WTC11 (cell line): ENCODE data around the gene SGPL1. TPM values are rescaled to one million over a fixed set of nuclear protein-coding genes. Genes with fewer than 3 reads are reported as not detected.

Source experiments
- ATAC-seq: fragments of 200-7000 bp; cut with Tn5 transposase; 2 replicates; pipeline ENCODE4 v1.10.0; 2021; ENCODE audit warnings: mild to moderate bottlenecking, moderate library complexity
- CTCF ChIA-PET: fragments of 300-600 bp; sonication (Branson Sonifier 250); formaldehyde crosslinking; loops from one replicate; lab custom pipeline; 2021; ENCODE audit warnings: antibody characterized with exemption; lab: Charles Lee
- POLR2A ChIA-PET: fragments of 350-600 bp; sonication (Branson Sonifier 250); formaldehyde crosslinking; loops from one replicate; lab custom pipeline; 2021; ENCODE audit warnings: antibody characterized with exemption; lab: Charles Lee
- DNase-seq: peaks from one replicate; pipeline ENCODE4 v3.0.0; 2021; ENCODE audit warnings: low spot score
- H3K27ac Mint-ChIP-seq: 2 replicates; pipeline ENCODE4 v1.8.0; 2021; ENCODE audit warnings: mixed read lengths
- H3K27me3 Mint-ChIP-seq: 2 replicates; pipeline ENCODE4 v1.8.0; 2021; ENCODE audit warnings: low read depth, mild to moderate bottlenecking, moderate library complexity, mixed read lengths
- H3K36me3 Mint-ChIP-seq: 2 replicates; pipeline ENCODE4 v1.8.0; 2021; ENCODE audit warnings: mixed read lengths
- H3K4me1 Mint-ChIP-seq: 2 replicates; pipeline ENCODE4 v1.8.0; 2022; ENCODE audit warnings: mixed read lengths
- H3K4me3 Mint-ChIP-seq: 2 replicates; pipeline ENCODE4 v1.8.0; 2021; ENCODE audit warnings: mild to moderate bottlenecking, moderate library complexity, mixed read lengths
- H3K9me3 Mint-ChIP-seq: 2 replicates; pipeline ENCODE4 v1.8.0; 2021; ENCODE audit warnings: mixed read lengths
- ATF6 ChIP-seq: sonication (generic); formaldehyde crosslinking; IDR thresholded peaks from 2 replicates; pipeline ENCODE4 v1.8.1; 2023; ENCODE audit warnings: mild to moderate bottlenecking, missing genetic modification reagents
- CREM ChIP-seq: sonication (generic); formaldehyde crosslinking; IDR thresholded peaks from 2 replicates; pipeline ENCODE4 v1.8.1; 2022; ENCODE audit warnings: mild to moderate bottlenecking, missing genetic modification reagents, moderate library complexity
- ELF4 ChIP-seq: sonication (generic); formaldehyde crosslinking; IDR thresholded peaks from 2 replicates; pipeline ENCODE4 v1.8.1; 2022; ENCODE audit warnings: low read depth, mild to moderate bottlenecking, moderate library complexity, missing genetic modification reagents
- ERG ChIP-seq: fragments of 250-450 bp; sonication (Bioruptor Pico); IDR thresholded peaks from 2 replicates; pipeline ENCODE4 v1.8.0; 2021; ENCODE audit warnings: mild to moderate bottlenecking
- ESRRA ChIP-seq: sonication (generic); formaldehyde crosslinking; IDR thresholded peaks from 2 replicates; pipeline ENCODE4 v1.8.1; 2022; ENCODE audit warnings: mild to moderate bottlenecking, missing genetic modification reagents, borderline replicate concordance
- ETV6 ChIP-seq: sonication (generic); formaldehyde crosslinking; IDR thresholded peaks from 2 replicates; pipeline ENCODE4 v1.8.1; 2022; ENCODE audit warnings: mild to moderate bottlenecking, missing genetic modification reagents
- GABPB1 ChIP-seq: sonication (generic); formaldehyde crosslinking; IDR thresholded peaks from 2 replicates; pipeline ENCODE4 v1.8.1; 2023; ENCODE audit warnings: mild to moderate bottlenecking, missing genetic modification reagents
- GRHL2 ChIP-seq: fragments of 250-450 bp; sonication (Bioruptor Pico); IDR thresholded peaks from 2 replicates; pipeline ENCODE4 v1.8.0; 2022; ENCODE audit warnings: mild to moderate bottlenecking, moderate library complexity; ENCODE audit not compliant: insufficient replicate concordance, severe bottlenecking
- JAZF1 ChIP-seq: fragments of 250-450 bp; sonication (Bioruptor Pico); IDR thresholded peaks from 2 replicates; pipeline ENCODE4 v1.9.0; 2021; ENCODE audit warnings: moderate library complexity, mild to moderate bottlenecking, inconsistent platforms
- KAT7 ChIP-seq: sonication (generic); formaldehyde crosslinking; IDR thresholded peaks from 2 replicates; pipeline ENCODE4 v1.8.1; 2023; ENCODE audit warnings: missing genetic modification reagents, mild to moderate bottlenecking, borderline replicate concordance
- MXD4 ChIP-seq: fragments of 250-450 bp; sonication (Bioruptor Pico); IDR thresholded peaks from 2 replicates; pipeline ENCODE4 v1.8.0; 2021; ENCODE audit warnings: mild to moderate bottlenecking, moderate library complexity, borderline replicate concordance
- NFE2L1 ChIP-seq: sonication (generic); formaldehyde crosslinking; IDR thresholded peaks from 2 replicates; pipeline ENCODE4 v1.8.1; 2023; ENCODE audit warnings: missing genetic modification reagents
- NR1H2 ChIP-seq: sonication (generic); formaldehyde crosslinking; IDR thresholded peaks from 2 replicates; pipeline ENCODE4 v1.9.0; 2021; ENCODE audit warnings: mild to moderate bottlenecking, moderate library complexity, missing genetic modification reagents
- NR2C2 ChIP-seq: sonication (generic); formaldehyde crosslinking; IDR thresholded peaks from 2 replicates; pipeline ENCODE4 v1.8.0; 2022; ENCODE audit warnings: mild to moderate bottlenecking, missing genetic modification reagents
- PREB ChIP-seq: sonication (generic); formaldehyde crosslinking; IDR thresholded peaks from 2 replicates; pipeline ENCODE4 v1.8.1; 2022; ENCODE audit warnings: mild to moderate bottlenecking, missing genetic modification reagents, moderate library complexity, borderline replicate concordance
- RELA ChIP-seq: sonication (generic); formaldehyde crosslinking; IDR thresholded peaks from 2 replicates; pipeline ENCODE4 v1.8.1; 2022; ENCODE audit warnings: missing genetic modification reagents, mild to moderate bottlenecking, borderline replicate concordance
- ZBTB21 ChIP-seq: sonication (generic); formaldehyde crosslinking; IDR thresholded peaks from 2 replicates; pipeline ENCODE4 v1.8.1; 2023; ENCODE audit warnings: mild to moderate bottlenecking, missing genetic modification reagents, borderline replicate concordance
- ZNF138 ChIP-seq: sonication (generic); formaldehyde crosslinking; conservative IDR thresholded peaks from 2 replicates; pipeline ENCODE4 v1.8.1; 2022; ENCODE audit warnings: mild to moderate bottlenecking, moderate library complexity, missing genetic modification reagents
- ZNF219 ChIP-seq: sonication (generic); formaldehyde crosslinking; IDR thresholded peaks from 2 replicates; pipeline ENCODE4 v1.8.0; 2023; ENCODE audit warnings: missing genetic modification reagents, mild to moderate bottlenecking, borderline replicate concordance
- ZNF317 ChIP-seq: sonication (generic); formaldehyde crosslinking; IDR thresholded peaks from 2 replicates; pipeline ENCODE4 v1.8.1; 2023; ENCODE audit warnings: low read depth, mild to moderate bottlenecking, moderate library complexity, missing genetic modification reagents, borderline replicate concordance
- ZNF396 ChIP-seq: fragments of 250-450 bp; sonication (Bioruptor Pico); IDR thresholded peaks from 2 replicates; pipeline ENCODE4 v1.8.0; 2021; ENCODE audit warnings: mild to moderate bottlenecking, moderate library complexity, borderline replicate concordance
- total RNA-seq: library from RNA; stranded (reverse); gene quantifications from 3 replicates; pipeline ENCODE4 v1.2.3, GENCODE V29; 2021
- TF ChIP-seq, protein P1 (sequence below): sonication (generic); formaldehyde crosslinking; IDR thresholded peaks from 2 replicates; pipeline ENCODE4 v1.8.0; 2022; ENCODE audit warnings: mild to moderate bottlenecking, missing genetic modification reagents
- TF ChIP-seq, protein P2 (sequence below): fragments of 250-450 bp; sonication (Bioruptor Pico); IDR thresholded peaks from 2 replicates; pipeline ENCODE4 v1.9.0; 2021; ENCODE audit warnings: moderate library complexity, mild to moderate bottlenecking, inconsistent platforms, borderline replicate concordance
- TF ChIP-seq, protein P3 (sequence below): sonication (generic); formaldehyde crosslinking; IDR thresholded peaks from 2 replicates; pipeline ENCODE4 v1.8.0; 2023; ENCODE audit warnings: mild to moderate bottlenecking, missing genetic modification reagents
- TF ChIP-seq, protein P4 (sequence below): sonication (generic); formaldehyde crosslinking; IDR thresholded peaks from 2 replicates; pipeline ENCODE4 v1.8.0; 2022; ENCODE audit warnings: mild to moderate bottlenecking, missing genetic modification reagents
- TF ChIP-seq, protein P5 (sequence below): fragments of 200-600 bp; IDR thresholded peaks from 2 replicates; pipeline ENCODE4 v1.8.0; 2022; ENCODE audit warnings: antibody characterized with exemption

SGPL1 gene
- total RNA-seq, 1 experiment from 2014 or later: 44.6 TPM

GRCh38 chr10:70866424-70866823, 50.7 kb downstream of the SGPL1 start:
- POLR2A ChIA-PET: no interaction called here
- CTCF ChIA-PET: no interaction called here
- no peaks in the 10 kb centered on the region for H3K9me3 Mint-ChIP-seq
- H3K27ac Mint-ChIP-seq: 0 out of 2 replicates have a peak overlapping the region, but pooled peaks have one; percentile 41
- no peak overlapping the region for H3K4me3 Mint-ChIP-seq
- DNase-seq: no peak
- TF ChIP-seq, protein P1, sequence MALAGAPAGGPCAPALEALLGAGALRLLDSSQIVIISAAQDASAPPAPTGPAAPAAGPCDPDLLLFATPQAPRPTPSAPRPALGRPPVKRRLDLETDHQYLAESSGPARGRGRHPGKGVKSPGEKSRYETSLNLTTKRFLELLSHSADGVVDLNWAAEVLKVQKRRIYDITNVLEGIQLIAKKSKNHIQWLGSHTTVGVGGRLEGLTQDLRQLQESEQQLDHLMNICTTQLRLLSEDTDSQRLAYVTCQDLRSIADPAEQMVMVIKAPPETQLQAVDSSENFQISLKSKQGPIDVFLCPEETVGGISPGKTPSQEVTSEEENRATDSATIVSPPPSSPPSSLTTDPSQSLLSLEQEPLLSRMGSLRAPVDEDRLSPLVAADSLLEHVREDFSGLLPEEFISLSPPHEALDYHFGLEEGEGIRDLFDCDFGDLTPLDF (CRISPR knock-in tag): no peak
- TF ChIP-seq KAT7: no peak
- TF ChIP-seq, protein P2, sequence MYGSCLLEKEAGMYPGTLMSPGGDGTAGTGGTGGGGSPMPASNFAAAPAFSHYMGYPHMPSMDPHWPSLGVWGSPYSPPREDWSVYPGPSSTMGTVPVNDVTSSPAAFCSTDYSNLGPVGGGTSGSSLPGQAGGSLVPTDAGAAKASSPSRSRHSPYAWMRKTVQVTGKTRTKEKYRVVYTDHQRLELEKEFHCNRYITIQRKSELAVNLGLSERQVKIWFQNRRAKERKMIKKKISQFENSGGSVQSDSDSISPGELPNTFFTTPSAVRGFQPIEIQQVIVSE (CRISPR knock-in tag): no peak
- no peak for TF ChIP-seq ATF6 (CRISPR knock-in tag)
- TF ChIP-seq, protein P3, sequence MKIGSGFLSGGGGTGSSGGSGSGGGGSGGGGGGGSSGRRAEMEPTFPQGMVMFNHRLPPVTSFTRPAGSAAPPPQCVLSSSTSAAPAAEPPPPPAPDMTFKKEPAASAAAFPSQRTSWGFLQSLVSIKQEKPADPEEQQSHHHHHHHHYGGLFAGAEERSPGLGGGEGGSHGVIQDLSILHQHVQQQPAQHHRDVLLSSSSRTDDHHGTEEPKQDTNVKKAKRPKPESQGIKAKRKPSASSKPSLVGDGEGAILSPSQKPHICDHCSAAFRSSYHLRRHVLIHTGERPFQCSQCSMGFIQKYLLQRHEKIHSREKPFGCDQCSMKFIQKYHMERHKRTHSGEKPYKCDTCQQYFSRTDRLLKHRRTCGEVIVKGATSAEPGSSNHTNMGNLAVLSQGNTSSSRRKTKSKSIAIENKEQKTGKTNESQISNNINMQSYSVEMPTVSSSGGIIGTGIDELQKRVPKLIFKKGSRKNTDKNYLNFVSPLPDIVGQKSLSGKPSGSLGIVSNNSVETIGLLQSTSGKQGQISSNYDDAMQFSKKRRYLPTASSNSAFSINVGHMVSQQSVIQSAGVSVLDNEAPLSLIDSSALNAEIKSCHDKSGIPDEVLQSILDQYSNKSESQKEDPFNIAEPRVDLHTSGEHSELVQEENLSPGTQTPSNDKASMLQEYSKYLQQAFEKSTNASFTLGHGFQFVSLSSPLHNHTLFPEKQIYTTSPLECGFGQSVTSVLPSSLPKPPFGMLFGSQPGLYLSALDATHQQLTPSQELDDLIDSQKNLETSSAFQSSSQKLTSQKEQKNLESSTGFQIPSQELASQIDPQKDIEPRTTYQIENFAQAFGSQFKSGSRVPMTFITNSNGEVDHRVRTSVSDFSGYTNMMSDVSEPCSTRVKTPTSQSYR: no peak
- TF ChIP-seq, protein P4, sequence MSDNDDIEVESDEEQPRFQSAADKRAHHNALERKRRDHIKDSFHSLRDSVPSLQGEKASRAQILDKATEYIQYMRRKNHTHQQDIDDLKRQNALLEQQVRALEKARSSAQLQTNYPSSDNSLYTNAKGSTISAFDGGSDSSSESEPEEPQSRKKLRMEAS (CRISPR knock-in tag): no peak
- TF ChIP-seq ERG: no peak
- TF ChIP-seq ZNF396: no peak
- no peak for TF ChIP-seq ZNF219
- no peak for TF ChIP-seq CREM (CRISPR knock-in tag)
- TF ChIP-seq JAZF1 (CRISPR knock-in tag): no peak
- no peak for TF ChIP-seq RELA (CRISPR knock-in tag)
- TF ChIP-seq ELF4: no peak
- no peak for TF ChIP-seq ZNF317
- no peak for TF ChIP-seq NR1H2 (CRISPR knock-in tag)
- TF ChIP-seq GRHL2 (CRISPR knock-in tag): no peak
- TF ChIP-seq NR2C2: no peak
- no peak for TF ChIP-seq MXD4
- no peak for TF ChIP-seq ZBTB21
- TF ChIP-seq, all 79 proteins: peak for 0
- no peak for ATAC-seq
- Mint-ChIP-seq H3K27me3 (no peaks in the 10 kb centered on the region), H3K4me1 (peaks cover 19% of the 10 kb centered on the region), H3K36me3 (peaks cover 34% of the 10 kb centered on the region)

DNA sequence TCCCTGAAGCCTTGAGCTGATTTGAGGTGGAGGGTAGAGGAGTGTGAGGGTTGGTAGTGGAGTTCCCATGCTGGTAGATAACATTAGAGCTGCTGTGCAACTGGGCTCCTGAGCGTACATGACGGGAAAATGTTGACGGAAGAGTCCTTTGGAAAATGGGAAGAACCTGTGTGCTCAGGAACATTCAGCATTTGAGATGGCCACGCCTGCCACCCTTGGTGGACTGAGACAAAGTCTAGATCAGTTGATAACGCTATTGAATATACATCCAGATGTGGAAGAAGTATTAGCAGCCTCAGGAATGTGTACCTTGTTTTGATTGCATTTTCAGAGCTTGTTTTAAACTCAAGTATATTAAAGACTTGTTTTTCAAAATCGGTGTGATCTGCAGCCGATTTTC, 56.5 kb downstream of the SGPL1 start:
- ChIA-PET CTCF (no interaction called here), POLR2A (no interaction called here)
- H3K4me1 Mint-ChIP-seq: peaks cover 10% of the 10 kb centered on the region
- no peak overlapping the region for H3K4me3 Mint-ChIP-seq
- no peak overlapping the region for H3K27ac Mint-ChIP-seq
- H3K27me3 Mint-ChIP-seq: no peaks in the 10 kb centered on the region
- no peaks in the 10 kb centered on the region for H3K9me3 Mint-ChIP-seq
- DNase-seq (no peak), ATAC-seq (no peak)
- H3K36me3 Mint-ChIP-seq: peaks cover 59% of the 10 kb centered on the region
- no peak for TF ChIP-seq NFE2L1 (CRISPR knock-in tag)
- TF ChIP-seq ZNF396: no peak
- no peak for TF ChIP-seq GABPB1 (CRISPR knock-in tag)
- TF ChIP-seq ZNF138: no peak
- TF ChIP-seq, protein P5, sequence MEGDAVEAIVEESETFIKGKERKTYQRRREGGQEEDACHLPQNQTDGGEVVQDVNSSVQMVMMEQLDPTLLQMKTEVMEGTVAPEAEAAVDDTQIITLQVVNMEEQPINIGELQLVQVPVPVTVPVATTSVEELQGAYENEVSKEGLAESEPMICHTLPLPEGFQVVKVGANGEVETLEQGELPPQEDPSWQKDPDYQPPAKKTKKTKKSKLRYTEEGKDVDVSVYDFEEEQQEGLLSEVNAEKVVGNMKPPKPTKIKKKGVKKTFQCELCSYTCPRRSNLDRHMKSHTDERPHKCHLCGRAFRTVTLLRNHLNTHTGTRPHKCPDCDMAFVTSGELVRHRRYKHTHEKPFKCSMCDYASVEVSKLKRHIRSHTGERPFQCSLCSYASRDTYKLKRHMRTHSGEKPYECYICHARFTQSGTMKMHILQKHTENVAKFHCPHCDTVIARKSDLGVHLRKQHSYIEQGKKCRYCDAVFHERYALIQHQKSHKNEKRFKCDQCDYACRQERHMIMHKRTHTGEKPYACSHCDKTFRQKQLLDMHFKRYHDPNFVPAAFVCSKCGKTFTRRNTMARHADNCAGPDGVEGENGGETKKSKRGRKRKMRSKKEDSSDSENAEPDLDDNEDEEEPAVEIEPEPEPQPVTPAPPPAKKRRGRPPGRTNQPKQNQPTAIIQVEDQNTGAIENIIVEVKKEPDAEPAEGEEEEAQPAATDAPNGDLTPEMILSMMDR: no peak
- TF ChIP-seq ZNF219: no peak
- TF ChIP-seq PREB: no peak
- no peak for TF ChIP-seq CREM (CRISPR knock-in tag)
- TF ChIP-seq ESRRA (CRISPR knock-in tag): no peak
- TF ChIP-seq ZBTB21: no peak
- no peak for TF ChIP-seq ETV6 (CRISPR knock-in tag)
- no peak for TF ChIP-seq ZNF317
